ENCODE measurements around the gene HSPD1. TPM values are rescaled to one million over a fixed set of nuclear protein-coding genes. Genes with fewer than 3 reads are reported as not detected.

HSPD1 gene
- total RNA-seq, 1 experiment from 2014 or later = 995 TPM

Other genes with a start within 250 kb of the HSPD1 start
- 2.7 TPM for gene ANKRD44, start 189.1 kb downstream of the HSPD1 start, total RNA-seq (2021; ENCODE audit: unreplicated experiment)
- gene SF3B1, start 64.8 kb downstream of the HSPD1 start, total RNA-seq (2021; ENCODE audit: unreplicated experiment) = 282 TPM
- gene COQ10B, start 46.3 kb downstream of the HSPD1 start, total RNA-seq (2021; ENCODE audit: unreplicated experiment) = 20.4 TPM
- gene HSPE1, start 539 bp upstream of the HSPD1 start, total RNA-seq (2021; ENCODE audit: unreplicated experiment) = 291 TPM
- gene MOB4, start 16.2 kb upstream of the HSPD1 start, total RNA-seq (2021; ENCODE audit: unreplicated experiment) = 24.4 TPM
- not detected for gene RFTN2, start 175.7 kb upstream of the HSPD1 start, total RNA-seq (2021; ENCODE audit: unreplicated experiment)
- gene MARS2, start 205.5 kb upstream of the HSPD1 start, total RNA-seq (2021; ENCODE audit: unreplicated experiment) = 14.4 TPM